HG03558 (cell line): ENCODE measurements around the gene MROH2A.
"Not testable (repeated sequence)": the region's sequence is repeated elsewhere in the genome, so short reads cannot be mapped to it uniquely, and the experiment has no call there.

ENCODE experiments used
- ATAC-seq: cut with Tn5 transposase; IDR thresholded peaks from one replicate; pipeline ENCODE4 v1.9.1; 2021; ENCODE audit warnings: moderate number of reproducible peaks; ENCODE audit not compliant: unreplicated experiment; ENCODE audit errors: extremely low read depth

The MROH2A gene

GRCh38 chr2:233849607-233850271 lies 71.6 kb downstream of the MROH2A start:
- no peak for ATAC-seq

GRCh38 chr2:233850745-233851144 lies 72.6 kb downstream of the MROH2A start:
- ATAC-seq = no peak

GRCh38 chr2:233851169-233851568 lies 73.0 kb downstream of the MROH2A start:
- ATAC-seq = no peak

- no peak for ATAC-seq
Observed at GRCh38 chr2:233852056-233852455, 73.9 kb downstream of the MROH2A start.

- no peak for ATAC-seq
Observed at GRCh38 chr2:233853353-233853752, 75.2 kb downstream of the MROH2A start.

GRCh38 chr2:233853883-233854240 lies 75.7 kb downstream of the MROH2A start:
- ATAC-seq = no peak

- peak; percentile 75 for ATAC-seq
Observed at GRCh38 chr2:233854241-233854981, 76.3 kb downstream of the MROH2A start, which contains the start of gene HJURP. HJURP (minus strand) TSS chr2:233854535; CDS start chr2:233854500, 35 bp downstream.

GRCh38 chr2:233855345-233855744 lies 77.2 kb downstream of the MROH2A start:
- ATAC-seq = no peak

- ATAC-seq = no peak
Observed at GRCh38 chr2:233856184-233856583, 78.1 kb downstream of the MROH2A start.

GRCh38 chr2:233857511-233858141 lies 79.5 kb downstream of the MROH2A start:
- ATAC-seq = no peak

- ATAC-seq = no peak
Observed at GRCh38 chr2:233858331-233858730, 80.2 kb downstream of the MROH2A start.

- no peak for ATAC-seq
Observed at GRCh38 chr2:233862261-233862768, 84.2 kb downstream of the MROH2A start.

GRCh38 chr2:233865838-233866237 lies 87.7 kb downstream of the MROH2A start:
- no peak for ATAC-seq

GRCh38 chr2:233866479-233866878 lies 88.3 kb downstream of the MROH2A start:
- no peak for ATAC-seq

- ATAC-seq = no peak
Observed at GRCh38 chr2:233867993-233868532, 89.9 kb downstream of the MROH2A start, which contains the start of gene MSL3B. MSL3B (minus strand) TSS chr2:233868386.

GRCh38 chr2:233871432-233871831 lies 93.3 kb downstream of the MROH2A start:
- ATAC-seq = no peak

GRCh38 chr2:233872125-233872524 lies 94.0 kb downstream of the MROH2A start:
- not testable (repeated sequence) for ATAC-seq

- ATAC-seq = no peak
Observed at GRCh38 chr2:233882353-233882752, 104.2 kb downstream of the MROH2A start.
